Suprapubic skin (tissue), 4 donors: ENCODE measurements around the gene TENM3.

Source experiments
- EP300 ChIP-seq: sonication (generic); formaldehyde crosslinking; IDR thresholded peaks from one replicate; pipeline ENCODE4 v1.6.1; 2017; ENCODE audit warnings: antibody characterized with exemption
- POLR2AphosphoS5 ChIP-seq, 3 donors: sonication (generic); formaldehyde crosslinking; IDR thresholded peaks; one replicate each; pipeline ENCODE4 v1.6.1; 2017; ENCODE audit warnings: antibody characterized with exemption in 3 of 3
- TF ChIP-seq, protein P1 (sequence below), 2 donors: fragments of 200-600 bp in 1 of 2; fragments of 450-650 bp in 1 of 2; sonication (generic) in 1 of 2; IDR thresholded peaks; one replicate each; pipeline ENCODE4 v1.5.1; 2016 to 2019; ENCODE audit warnings: antibody characterized with exemption in 2 of 2, mild to moderate bottlenecking in 1 of 2, moderate library complexity in 1 of 2

GRCh38 chr4:182530451-182530850, 287.2 kb downstream of the TENM3 start:
- TF ChIP-seq, protein P1, sequence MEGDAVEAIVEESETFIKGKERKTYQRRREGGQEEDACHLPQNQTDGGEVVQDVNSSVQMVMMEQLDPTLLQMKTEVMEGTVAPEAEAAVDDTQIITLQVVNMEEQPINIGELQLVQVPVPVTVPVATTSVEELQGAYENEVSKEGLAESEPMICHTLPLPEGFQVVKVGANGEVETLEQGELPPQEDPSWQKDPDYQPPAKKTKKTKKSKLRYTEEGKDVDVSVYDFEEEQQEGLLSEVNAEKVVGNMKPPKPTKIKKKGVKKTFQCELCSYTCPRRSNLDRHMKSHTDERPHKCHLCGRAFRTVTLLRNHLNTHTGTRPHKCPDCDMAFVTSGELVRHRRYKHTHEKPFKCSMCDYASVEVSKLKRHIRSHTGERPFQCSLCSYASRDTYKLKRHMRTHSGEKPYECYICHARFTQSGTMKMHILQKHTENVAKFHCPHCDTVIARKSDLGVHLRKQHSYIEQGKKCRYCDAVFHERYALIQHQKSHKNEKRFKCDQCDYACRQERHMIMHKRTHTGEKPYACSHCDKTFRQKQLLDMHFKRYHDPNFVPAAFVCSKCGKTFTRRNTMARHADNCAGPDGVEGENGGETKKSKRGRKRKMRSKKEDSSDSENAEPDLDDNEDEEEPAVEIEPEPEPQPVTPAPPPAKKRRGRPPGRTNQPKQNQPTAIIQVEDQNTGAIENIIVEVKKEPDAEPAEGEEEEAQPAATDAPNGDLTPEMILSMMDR (IDR thresholded peaks at IDR 0.05): no peak
- no peak for TF ChIP-seq POLR2AphosphoS5 (IDR thresholded peaks at IDR 0.05)
- no peak for TF ChIP-seq EP300
